GM23338 (cell line): ENCODE data around the gene AMY1B.
"Not testable (repeated sequence)": the region's sequence is repeated elsewhere in the genome, so short reads cannot be mapped to it uniquely, and the experiment has no call there.

Experiments used
- CREB1 ChIP-seq: fragments of 250-450 bp; sonication (Bioruptor Pico); IDR thresholded peaks from 2 replicates; pipeline ENCODE4 v1.5.0; 2020; ENCODE audit warnings: low read depth, mild to moderate bottlenecking, moderate library complexity
- CTCF ChIP-seq, 2 experiments: fragments of 200-600 bp in 1 of 2; sonication (generic) in 1 of 2; conservative IDR thresholded peaks; 2 replicates each; pipeline versions ENCODE4 v1.5.1 to v1.6.1; 2016 to 2017; ENCODE audit warnings: antibody characterized with exemption in 2 of 2, low read depth in 2 of 2, mild to moderate bottlenecking in 2 of 2, moderate library complexity in 1 of 2
- EZH2 ChIP-seq: fragments of 200-600 bp; sonication (generic); IDR thresholded peaks from one replicate; pipeline ENCODE4 v1.8.0; 2017; ENCODE audit warnings: antibody characterized with exemption, mild to moderate bottlenecking, low read depth; ENCODE audit not compliant: unreplicated experiment
- EZH2phosphoT487 ChIP-seq: fragments of 200-600 bp; sonication (generic); IDR thresholded peaks from one replicate; pipeline ENCODE4 v1.8.1; 2018; ENCODE audit warnings: antibody characterized with exemption; ENCODE audit not compliant: unreplicated experiment
- JUNB ChIP-seq: IDR thresholded peaks from one replicate; pipeline ENCODE4 v1.6.1; 2016; ENCODE audit warnings: antibody characterized with exemption; ENCODE audit not compliant: unreplicated experiment
- NANOG ChIP-seq: IDR thresholded peaks from 2 replicates; pipeline ENCODE4 v1.6.1; 2016; ENCODE audit warnings: antibody characterized with exemption, borderline replicate concordance
- POLR2AphosphoS5 ChIP-seq: IDR thresholded peaks from 2 replicates; pipeline ENCODE4 v1.6.1; 2016; ENCODE audit warnings: antibody characterized with exemption, low read depth
- REST ChIP-seq: IDR thresholded peaks from one replicate; pipeline ENCODE4 v1.6.1; 2018; ENCODE audit warnings: antibody characterized with exemption; ENCODE audit not compliant: unreplicated experiment
- ZNF114 ChIP-seq: fragments of 250-450 bp; sonication (Bioruptor Pico); IDR thresholded peaks from 2 replicates; pipeline ENCODE4 v1.5.0; 2020; ENCODE audit warnings: mild to moderate bottlenecking, moderate library complexity
- ZNF331 ChIP-seq: fragments of 250-450 bp; sonication (Bioruptor Pico); IDR thresholded peaks from 2 replicates; pipeline ENCODE4 v1.5.0; 2020; ENCODE audit warnings: low read depth, mild to moderate bottlenecking, moderate library complexity
- ZNF462 ChIP-seq: fragments of 250-450 bp; sonication (Bioruptor Pico); IDR thresholded peaks from 2 replicates; pipeline ENCODE4 v1.5.0; 2020; ENCODE audit warnings: mild to moderate bottlenecking, moderate library complexity

- TF ChIP-seq CTCF (conservative IDR thresholded peaks at IDR 0.05; ENCODE audit: low read depth in 2 of 2); EZH2phosphoT487; POLR2AphosphoS5; REST; NANOG; EZH2; JUNB; CREB1 (CRISPR knock-in tag); ZNF462 (CRISPR knock-in tag); ZNF114; ZNF331 (CRISPR knock-in tag): not testable (repeated sequence)
Measured at GRCh38 chr1:103721473-103721872, 25.5 kb upstream of the AMY1B start.
